Measurements from ENCODE around the gene GLB1L3. TPM values are rescaled to one million over a fixed set of nuclear protein-coding genes. Genes with fewer than 3 reads are reported as not detected.

The GLB1L3 gene
- polyA plus RNA-seq, 1 experiment = not detected

- no peaks in the 10 kb centered on the region for H3K27me3 ChIP-seq (ENCODE audit: control insufficient read depth, insufficient read depth, low read length)
- H3K9me3 ChIP-seq (ENCODE audit: control insufficient read depth, insufficient read depth, low read length) = peaks cover 12% of the 10 kb centered on the region; the same call in 1 of the 2 replicates
- H3K27ac ChIP-seq (ENCODE audit: low read depth, low read length) = no peak overlapping the region
- POLR2A ChIA-PET = no interaction called here
- CTCF ChIA-PET = no interaction called here
- no peak for DNase-seq (ENCODE audit: low read depth, low spot score)
- no peak overlapping the region for H3K4me3 ChIP-seq (ENCODE audit: low read depth, low read length)
- TF ChIP-seq CTCF (IDR thresholded peaks at IDR 0.05; ENCODE audit: low read depth, low read length) = no peak
These were observed 86.2 kb downstream of the GLB1L3 start for GRCh38 chr11:134362192-134362901.

- no peaks in the 10 kb centered on the region for H3K27me3 ChIP-seq (ENCODE audit: control insufficient read depth, insufficient read depth, low read length)
- ChIA-PET POLR2A (no interaction called here), CTCF (no interaction called here)
- peaks cover 8% of the 10 kb centered on the region; the same call in 1 of the 2 replicates for H3K9me3 ChIP-seq (ENCODE audit: control insufficient read depth, insufficient read depth, low read length)
- no peak for DNase-seq (ENCODE audit: low read depth, low spot score)
- H3K27ac ChIP-seq (ENCODE audit: low read depth, low read length) = no peak overlapping the region
- no peak for TF ChIP-seq CTCF (IDR thresholded peaks at IDR 0.05; ENCODE audit: low read depth, low read length)
- H3K4me3 ChIP-seq (ENCODE audit: low read depth, low read length) = no peak overlapping the region
These were observed 87.0 kb downstream of the GLB1L3 start for GRCh38 chr11:134363161-134363560.

GRCh38 chr11:134363592-134363991 lies 87.4 kb downstream of the GLB1L3 start:
- no peak for TF ChIP-seq CTCF (IDR thresholded peaks at IDR 0.05; ENCODE audit: low read depth, low read length)
- POLR2A ChIA-PET = no interaction called here
- DNase-seq (ENCODE audit: low read depth, low spot score) = no peak
- H3K27ac ChIP-seq (ENCODE audit: low read depth, low read length) = no peak overlapping the region
- H3K4me3 ChIP-seq (ENCODE audit: low read depth, low read length) = no peak overlapping the region
- no peaks in the 10 kb centered on the region for H3K27me3 ChIP-seq (ENCODE audit: control insufficient read depth, insufficient read depth, low read length)
- CTCF ChIA-PET = no interaction called here
- peaks cover 8% of the 10 kb centered on the region for H3K9me3 ChIP-seq (ENCODE audit: control insufficient read depth, insufficient read depth, low read length)

- POLR2A ChIA-PET = no interaction called here
- Histone ChIP-seq H3K27me3 (ENCODE audit: control insufficient read depth, insufficient read depth, low read length) (no peaks in the 10 kb centered on the region), H3K9me3 (ENCODE audit: control insufficient read depth, insufficient read depth, low read length) (peaks cover 11% of the 10 kb centered on the region), H3K27ac (ENCODE audit: low read depth, low read length) (no peak overlapping the region), H3K4me3 (ENCODE audit: low read depth, low read length) (no peak overlapping the region)
- TF ChIP-seq CTCF (IDR thresholded peaks at IDR 0.05; ENCODE audit: low read depth, low read length) = no peak
- DNase-seq (ENCODE audit: low read depth, low spot score) = no peak
- CTCF ChIA-PET = no interaction called here
These were observed 88.1 kb downstream of the GLB1L3 start for GRCh38 chr11:134364261-134364660.

GRCh38 chr11:134365011-134365925 lies 89.1 kb downstream of the GLB1L3 start:
- Histone ChIP-seq H3K27ac (ENCODE audit: low read depth, low read length) (no peak overlapping the region), H3K4me3 (ENCODE audit: low read depth, low read length) (no peak overlapping the region), H3K27me3 (ENCODE audit: control insufficient read depth, insufficient read depth, low read length) (no peaks in the 10 kb centered on the region), H3K9me3 (ENCODE audit: control insufficient read depth, insufficient read depth, low read length) (peaks cover 17% of the 10 kb centered on the region)
- ChIA-PET CTCF (no interaction called here), POLR2A (no interaction called here)
- DNase-seq (ENCODE audit: low read depth, low spot score) = no peak
- no peak for TF ChIP-seq CTCF (IDR thresholded peaks at IDR 0.05; ENCODE audit: low read depth, low read length)
